HG02759 (cell line): ENCODE measurements around the gene CISH.

Experiments used
- ATAC-seq: cut with Tn5 transposase; IDR thresholded peaks from one replicate; pipeline ENCODE4 v1.9.1; 2021; ENCODE audit warnings: mild to moderate bottlenecking, moderate library complexity; ENCODE audit not compliant: unreplicated experiment

Gene CISH, protein sequence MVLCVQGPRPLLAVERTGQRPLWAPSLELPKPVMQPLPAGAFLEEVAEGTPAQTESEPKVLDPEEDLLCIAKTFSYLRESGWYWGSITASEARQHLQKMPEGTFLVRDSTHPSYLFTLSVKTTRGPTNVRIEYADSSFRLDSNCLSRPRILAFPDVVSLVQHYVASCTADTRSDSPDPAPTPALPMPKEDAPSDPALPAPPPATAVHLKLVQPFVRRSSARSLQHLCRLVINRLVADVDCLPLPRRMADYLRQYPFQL

DNA sequence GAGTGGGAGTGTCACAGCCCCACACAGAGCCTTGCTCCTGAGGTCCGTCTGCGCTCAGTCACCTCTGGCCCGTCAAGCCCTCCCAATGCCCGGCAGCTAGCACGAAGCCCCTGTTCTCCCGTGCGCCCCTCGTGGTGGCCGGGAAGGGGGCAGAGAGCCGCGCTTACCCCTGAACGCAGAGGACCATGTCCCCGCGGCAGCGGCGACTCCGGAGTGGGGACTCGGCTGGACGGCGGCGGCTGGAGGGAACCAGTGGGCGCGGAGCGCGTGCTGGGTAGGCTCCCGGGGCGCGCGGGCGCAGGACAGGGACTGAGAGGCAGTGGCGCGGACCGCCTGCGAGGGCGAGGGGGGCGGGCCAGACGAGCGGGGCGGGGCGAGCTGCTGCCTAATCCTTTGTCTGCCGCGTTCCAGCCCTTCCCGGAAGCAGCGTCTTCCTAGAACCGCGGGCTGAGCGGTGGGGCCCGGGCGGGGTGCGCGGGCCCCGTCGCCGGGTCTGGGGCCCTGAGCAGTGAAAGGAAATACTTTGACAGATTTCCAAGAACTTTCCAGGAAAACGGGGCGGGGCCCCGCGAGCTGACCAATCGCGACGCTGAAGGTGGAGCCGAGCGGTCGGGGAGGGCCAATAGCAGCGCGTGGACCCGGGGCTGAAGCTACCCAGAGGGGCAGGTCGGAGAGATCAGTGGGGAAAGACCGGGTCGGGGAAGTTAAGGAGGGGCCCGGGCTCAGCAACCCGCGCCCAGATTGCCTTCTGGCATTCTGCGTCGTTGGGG lies at the start of gene CISH:
Gene CISH (minus strand): TSS at position 311 of the 770 bp plus-strand sequence. CDS start 124 bp downstream, at position 187.
- ATAC-seq, result peak; percentile 77

DNA sequence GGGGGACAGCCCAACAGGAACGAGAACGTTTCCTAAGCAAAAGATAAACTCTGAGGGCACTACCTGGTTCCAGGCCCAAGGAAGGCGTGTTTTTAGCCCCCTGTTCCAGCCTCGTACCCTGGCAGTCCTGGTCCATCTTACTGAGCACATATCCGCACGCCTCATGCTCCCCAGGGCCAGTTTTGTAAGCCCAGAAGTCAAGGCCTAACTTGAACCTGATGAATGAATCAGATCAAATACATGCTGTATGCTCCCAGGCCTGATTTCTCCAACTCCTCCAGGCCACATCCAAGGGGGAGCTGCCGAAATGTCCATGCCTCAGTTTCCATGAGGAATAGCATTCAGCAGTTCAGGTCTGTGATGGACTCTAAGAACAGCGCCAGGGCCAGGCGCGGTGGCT lies 48.8 kb upstream of the CISH start:
- ATAC-seq, result no peak

GRCh38 chr3:50658831-50659230 lies 47.3 kb upstream of the CISH start:
- ATAC-seq, result no peak

DNA sequence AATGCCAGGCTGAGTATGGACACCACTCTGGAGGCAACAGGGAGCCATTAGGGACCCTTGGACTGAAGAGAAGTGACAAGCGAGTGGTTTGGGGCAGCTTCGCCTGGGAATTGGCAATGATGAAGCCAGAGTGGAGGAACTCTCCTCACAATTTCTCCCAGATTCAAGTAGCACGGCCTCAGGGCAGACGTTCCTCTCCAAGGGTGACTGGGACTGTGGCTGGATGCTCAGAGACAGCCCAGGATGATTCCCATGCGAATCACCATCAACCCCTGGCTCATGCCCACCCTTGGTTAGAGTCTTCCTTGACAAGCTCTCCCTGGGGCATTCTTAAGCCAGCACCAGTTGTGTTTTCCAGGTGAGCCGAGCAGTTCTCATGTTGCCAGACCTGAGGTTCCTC lies 46.8 kb upstream of the CISH start:
- no peak for ATAC-seq

GRCh38 chr3:50657816-50658215 lies 46.2 kb upstream of the CISH start:
- no peak for ATAC-seq

DNA sequence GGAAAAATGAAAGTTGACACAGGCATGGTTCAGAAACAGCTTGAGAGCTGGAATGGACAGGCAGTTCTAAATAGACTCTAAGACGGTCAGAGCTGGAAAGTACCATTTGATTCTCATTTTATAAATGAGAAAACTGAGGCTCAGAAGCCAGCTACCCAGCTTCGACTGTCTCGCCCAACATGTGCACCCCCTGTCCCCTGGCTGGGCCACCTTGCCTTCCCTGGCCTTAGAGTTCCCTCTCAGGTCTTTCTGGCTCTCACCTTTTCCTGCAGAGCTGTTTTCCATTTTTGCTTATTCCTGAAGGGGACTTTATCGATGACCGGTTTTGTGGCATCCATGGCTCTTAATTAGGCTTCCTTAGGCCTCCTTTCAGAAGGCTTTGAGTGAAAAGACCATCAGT lies 45.8 kb upstream of the CISH start:
- ATAC-seq, result no peak

DNA sequence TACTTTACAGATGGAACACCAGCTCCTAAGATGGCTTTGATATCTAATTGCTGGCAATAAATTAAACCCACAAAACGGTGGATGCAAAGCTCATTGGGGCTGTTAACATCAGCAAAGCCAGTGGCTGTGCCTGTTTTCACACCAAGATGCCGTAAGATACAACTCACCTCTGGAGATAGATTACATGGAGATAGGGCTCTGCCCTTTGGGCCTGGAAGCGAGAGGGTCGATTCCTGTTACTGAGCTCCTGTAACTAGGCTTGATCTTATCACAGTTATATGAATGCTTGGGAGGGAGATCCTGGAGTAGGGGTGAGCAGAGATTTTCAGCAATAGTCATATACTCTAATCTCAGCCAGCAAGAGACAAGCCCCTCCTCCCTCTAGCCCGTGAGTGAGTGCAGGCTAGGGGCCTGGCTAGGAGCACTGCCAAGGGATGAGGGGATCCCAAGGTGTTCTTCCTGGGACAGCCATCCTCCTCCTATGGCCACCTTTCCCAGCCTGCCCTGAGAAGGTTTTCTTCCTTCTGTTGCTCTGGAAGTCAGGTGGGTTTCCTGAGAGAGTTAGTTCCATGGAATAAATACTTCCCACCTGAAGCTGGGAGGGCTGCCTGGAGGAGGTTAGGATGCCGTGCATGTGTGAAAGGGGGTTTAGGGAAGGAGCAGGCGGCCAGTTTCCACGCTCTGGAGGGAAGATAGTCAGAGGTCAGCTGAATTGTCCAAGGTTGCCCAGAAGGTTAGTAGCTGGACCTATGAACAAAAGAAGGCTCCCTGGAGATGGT lies 45.0 kb upstream of the CISH start:
- ATAC-seq, result no peak

- ATAC-seq, result no peak
Measured at GRCh38 chr3:50655009-50655830, 43.6 kb upstream of the CISH start.

- no peak for ATAC-seq
Measured at GRCh38 chr3:50653937-50654595, 42.5 kb upstream of the CISH start.

- ATAC-seq, result peak; percentile 52
Measured at GRCh38 chr3:50652709-50653108, 41.1 kb upstream of the CISH start.

DNA sequence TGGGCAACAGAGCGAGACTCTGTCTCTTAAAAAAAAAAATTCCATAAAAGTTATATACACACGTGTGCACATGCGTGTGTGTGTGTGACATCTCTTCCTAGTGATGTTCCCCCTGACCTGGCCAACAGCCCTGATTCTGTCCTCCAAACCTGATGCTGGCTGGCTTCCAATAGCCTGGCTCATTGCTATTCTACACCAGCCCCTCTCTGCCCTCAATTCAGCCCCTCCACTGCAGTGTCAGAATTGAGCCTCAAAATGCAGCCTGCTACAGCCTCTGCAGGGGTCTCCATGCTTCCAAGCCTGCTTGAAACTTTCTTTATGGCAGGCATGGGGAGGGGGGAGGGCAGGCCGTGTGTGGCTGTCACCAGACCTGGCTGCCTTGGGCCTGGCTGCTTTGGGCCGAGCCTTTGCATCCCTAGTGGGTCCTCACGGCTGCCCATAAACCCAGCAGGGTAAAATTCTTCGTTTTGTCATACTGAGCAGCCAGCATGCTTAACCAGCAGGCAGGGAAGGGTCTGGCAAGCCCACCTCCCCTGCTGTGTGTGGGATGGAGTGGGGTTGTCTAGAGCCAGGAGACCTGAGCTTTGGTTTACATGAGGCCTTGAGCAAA lies 40.5 kb upstream of the CISH start:
- no peak for ATAC-seq

- no peak for ATAC-seq
Measured at GRCh38 chr3:50651445-50651844, 39.9 kb upstream of the CISH start.

DNA sequence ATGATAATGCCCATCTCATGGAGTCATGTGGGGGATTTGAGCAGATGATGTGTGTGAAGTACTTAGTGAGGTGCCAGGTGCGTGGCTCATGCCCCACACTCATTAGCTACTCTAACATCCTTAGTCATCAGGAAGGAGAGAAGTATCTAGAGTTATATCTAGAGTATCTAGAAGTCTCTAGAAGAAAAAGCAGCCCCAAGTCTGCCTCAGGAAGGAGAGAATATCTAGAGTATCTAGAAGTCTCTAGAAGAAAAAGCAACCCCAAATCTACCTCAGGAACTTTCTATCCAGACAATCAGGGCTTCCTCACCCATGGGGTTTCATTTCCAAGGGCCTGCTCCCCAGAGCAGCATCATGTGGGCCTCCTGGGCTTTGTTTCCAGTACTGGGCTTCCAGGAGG lies 38.4 kb upstream of the CISH start:
- ATAC-seq, result no peak

DNA sequence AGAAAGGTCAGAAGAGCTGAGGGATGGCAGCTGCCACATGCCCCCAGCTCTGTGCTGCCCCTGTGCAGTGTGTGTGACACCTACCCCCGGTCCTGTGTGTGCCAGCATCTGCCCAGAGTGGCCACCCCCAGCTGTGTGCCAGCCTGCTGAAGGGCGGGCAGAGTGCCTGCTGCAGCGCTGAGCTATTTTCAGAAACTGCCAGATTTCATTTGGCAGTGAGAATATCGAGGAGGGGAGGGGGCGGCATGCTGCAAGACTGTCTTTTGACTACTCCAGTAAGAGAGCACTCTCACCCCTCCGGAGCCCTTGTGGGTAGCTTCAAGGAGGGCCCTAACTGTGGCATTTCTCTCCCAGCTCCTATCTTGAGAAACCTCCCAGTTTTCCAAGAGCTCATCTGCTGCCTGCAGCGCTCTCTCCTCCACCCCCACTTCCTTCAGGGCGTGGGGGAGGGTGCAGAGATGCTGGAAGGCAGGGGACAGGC lies 37.9 kb upstream of the CISH start:
- ATAC-seq, result no peak

GRCh38 chr3:50648944-50649343 lies 37.4 kb upstream of the CISH start:
- no peak for ATAC-seq

GRCh38 chr3:50648313-50648712 lies 36.7 kb upstream of the CISH start:
- no peak for ATAC-seq

DNA sequence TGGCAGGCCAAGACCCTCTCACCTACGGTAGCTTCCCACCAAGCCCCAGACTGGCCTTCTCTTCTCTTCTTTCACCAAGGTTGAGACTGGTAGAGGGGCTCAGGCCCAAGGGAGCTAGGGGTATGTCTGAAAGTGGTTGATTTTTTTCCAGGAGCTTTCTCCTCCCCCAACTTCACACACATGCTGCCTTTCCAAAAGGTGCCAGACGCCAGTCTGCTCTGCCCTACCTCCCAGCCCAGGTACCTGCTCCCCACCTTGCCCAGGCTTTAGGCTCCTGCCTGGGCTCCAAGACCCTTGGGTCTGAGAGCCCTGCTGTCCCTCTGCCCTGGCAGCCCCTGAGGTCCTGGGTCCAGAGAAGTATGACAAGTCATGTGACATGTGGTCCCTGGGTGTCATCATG lies 33.8 kb upstream of the CISH start:
- no peak for ATAC-seq

- ATAC-seq, result no peak
Measured at GRCh38 chr3:50644561-50644960, 33.0 kb upstream of the CISH start.

GRCh38 chr3:50642382-50642781 lies 30.8 kb upstream of the CISH start:
- no peak for ATAC-seq

DNA sequence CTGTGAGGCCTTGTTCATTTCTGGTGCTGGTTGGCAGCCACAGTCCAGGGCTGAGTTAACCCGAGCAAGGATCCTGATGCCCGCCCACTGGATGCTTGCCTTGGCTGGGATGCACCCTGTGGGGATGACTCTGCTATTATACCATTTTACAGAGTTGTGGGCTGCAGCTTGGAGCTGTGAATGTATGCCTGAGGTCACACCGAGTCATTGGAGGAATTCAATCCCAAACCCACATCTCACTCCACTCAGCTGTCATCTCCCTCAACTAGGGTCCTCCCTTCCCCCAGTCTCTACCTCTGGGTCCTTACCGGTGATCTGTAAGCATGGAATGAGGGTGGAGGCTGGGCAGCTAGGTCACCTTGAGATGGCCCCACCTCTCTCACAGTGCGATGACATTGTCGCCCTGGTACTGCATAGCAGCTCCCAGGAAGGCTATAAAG lies 27.5 kb upstream of the CISH start:
- ATAC-seq, result no peak
